HEK293 (cell line): ENCODE results near the gene MEOX2.

Source experiments
- CTCF ChIA-PET: fragments of 350-600 bp; formaldehyde crosslinking; extraction: SDS; loops from one replicate; lab custom pipeline; 2021; ENCODE audit warnings: antibody characterized with exemption; lab: Yijun Ruan, JAX
- POLR2A ChIA-PET: fragments of 300-600 bp; formaldehyde crosslinking; extraction: SDS; loops from one replicate; lab custom pipeline; 2020; ENCODE audit warnings: antibody characterized with exemption, inconsistent platforms; lab: Yijun Ruan, JAX
- H3K27ac ChIP-seq: fragments of 200-500 bp; sonication (Bioruptor generic); 2 replicates; pipeline ENCODE4 v1.5.1; 2014; ENCODE audit warnings: low read depth, low read length, control low read depth, inconsistent platforms; ENCODE audit errors: extremely low read depth
- H3K36me3 ChIP-seq, 2 experiments: fragments of 200-500 bp in 1 of 2; sonication (Bioruptor generic) in 1 of 2; 1 replicate in 1 of 2; 2 replicates in 1 of 2; pipeline ENCODE4 v1.5.1; 2014 to 2017; ENCODE audit warnings: inconsistent platforms in 2 of 2, low read length in 2 of 2; ENCODE audit not compliant: control insufficient read depth in 2 of 2, insufficient read depth in 1 of 2
- H3K4me1 ChIP-seq: fragments of 200-500 bp; sonication (Bioruptor generic); 2 replicates; pipeline ENCODE4 v1.5.1; 2014; ENCODE audit warnings: mild to moderate bottlenecking, low read length, inconsistent platforms; ENCODE audit not compliant: control insufficient read depth, insufficient read depth
- H3K4me3 ChIP-seq: 2 replicates; pipeline ENCODE4 v1.5.1; 2011; ENCODE audit warnings: low read depth, mild to moderate bottlenecking, control low read depth, low read length, moderate library complexity
- H3K9me3 ChIP-seq: fragments of 200-500 bp; sonication (Bioruptor generic); 2 replicates; pipeline ENCODE4 v1.5.1; 2014; ENCODE audit warnings: low read depth, low read length, inconsistent platforms; ENCODE audit not compliant: control insufficient read depth, insufficient read depth
- BCL6B ChIP-seq: fragments of 450-650 bp; formaldehyde crosslinking; IDR thresholded peaks from 2 replicates; pipeline ENCODE4 v1.5.1; 2017; ENCODE audit warnings: missing biosample characterization, missing genetic modification characterization
- GLI4 ChIP-seq: fragments of 450-650 bp; formaldehyde crosslinking; IDR thresholded peaks from 2 replicates; pipeline ENCODE4 v1.5.1; 2016; ENCODE audit warnings: missing biosample characterization, missing genetic modification characterization
- MYNN ChIP-seq: fragments of 450-650 bp; formaldehyde crosslinking; IDR thresholded peaks from 2 replicates; pipeline ENCODE4 v1.5.1; 2016; ENCODE audit warnings: missing biosample characterization, missing genetic modification characterization, borderline replicate concordance
- OVOL3 ChIP-seq: fragments of 450-650 bp; formaldehyde crosslinking; IDR thresholded peaks from 2 replicates; pipeline ENCODE4 v1.5.1; 2016; ENCODE audit warnings: missing biosample characterization, missing genetic modification characterization
- PRDM4 ChIP-seq: fragments of 450-650 bp; formaldehyde crosslinking; IDR thresholded peaks from 2 replicates; pipeline ENCODE4 v1.5.1; 2017; ENCODE audit warnings: missing biosample characterization, missing genetic modification characterization
- ZBTB10 ChIP-seq: fragments of 450-650 bp; formaldehyde crosslinking; IDR thresholded peaks from 2 replicates; pipeline ENCODE4 v1.5.1; 2016; ENCODE audit warnings: missing biosample characterization, missing genetic modification characterization
- ZBTB44 ChIP-seq: fragments of 450-650 bp; IDR thresholded peaks from 2 replicates; pipeline ENCODE4 v1.5.1; 2018; ENCODE audit warnings: missing biosample characterization, mild to moderate bottlenecking, missing genetic modification characterization
- ZFHX2 ChIP-seq: fragments of 450-650 bp; formaldehyde crosslinking; conservative IDR thresholded peaks from 2 replicates; pipeline ENCODE4 v1.5.1; 2016; ENCODE audit warnings: missing biosample characterization, missing genetic modification characterization
- ZFP37 ChIP-seq: fragments of 450-650 bp; formaldehyde crosslinking; IDR thresholded peaks from 2 replicates; pipeline ENCODE4 v1.5.1; 2016; ENCODE audit warnings: missing biosample characterization, missing genetic modification characterization
- ZNF132 ChIP-seq: fragments of 450-650 bp; formaldehyde crosslinking; IDR thresholded peaks from 2 replicates; pipeline ENCODE4 v1.5.1; 2017; ENCODE audit warnings: missing biosample characterization, missing genetic modification characterization, borderline replicate concordance
- ZNF138 ChIP-seq: fragments of 450-650 bp; formaldehyde crosslinking; IDR thresholded peaks from 2 replicates; pipeline ENCODE4 v1.5.1; 2016; ENCODE audit warnings: missing biosample characterization, missing genetic modification characterization, borderline replicate concordance
- ZNF140 ChIP-seq: fragments of 450-650 bp; formaldehyde crosslinking; IDR thresholded peaks from 2 replicates; pipeline ENCODE4 v1.5.1; 2016; ENCODE audit warnings: missing biosample characterization, missing genetic modification characterization
- ZNF19 ChIP-seq: fragments of 450-650 bp; formaldehyde crosslinking; IDR thresholded peaks from 2 replicates; pipeline ENCODE4; 2016; ENCODE audit warnings: missing biosample characterization, missing genetic modification characterization, low read depth
- ZNF214 ChIP-seq: fragments of 450-650 bp; formaldehyde crosslinking; IDR thresholded peaks from 2 replicates; pipeline ENCODE4 v1.5.1; 2017; ENCODE audit warnings: missing biosample characterization, mild to moderate bottlenecking, missing genetic modification characterization, borderline replicate concordance
- ZNF221 ChIP-seq: fragments of 450-650 bp; formaldehyde crosslinking; IDR thresholded peaks from 2 replicates; pipeline ENCODE4 v1.5.1; 2017; ENCODE audit warnings: missing biosample characterization, missing genetic modification characterization, borderline replicate concordance
- ZNF404 ChIP-seq: fragments of 450-650 bp; formaldehyde crosslinking; IDR thresholded peaks from 2 replicates; pipeline ENCODE4 v1.5.1; 2017; ENCODE audit warnings: missing biosample characterization, missing genetic modification characterization
- ZNF560 ChIP-seq: fragments of 450-650 bp; formaldehyde crosslinking; IDR thresholded peaks from 2 replicates; pipeline ENCODE4 v1.5.1; 2017; ENCODE audit warnings: missing biosample characterization, missing genetic modification characterization, borderline replicate concordance
- ZNF626 ChIP-seq: fragments of 450-650 bp; sonication (Bioruptor Pico); formaldehyde crosslinking; IDR thresholded peaks from 2 replicates; pipeline ENCODE4 v1.5.1; 2018; ENCODE audit warnings: missing biosample characterization, missing genetic modification characterization, inconsistent platforms
- ZNF654 ChIP-seq: fragments of 450-650 bp; formaldehyde crosslinking; IDR thresholded peaks from 2 replicates; pipeline ENCODE4 v1.5.1; 2016; ENCODE audit warnings: low read depth, missing biosample characterization, missing genetic modification characterization
- ZNF658 ChIP-seq: fragments of 450-650 bp; formaldehyde crosslinking; IDR thresholded peaks from 2 replicates; pipeline ENCODE4; 2016; ENCODE audit warnings: missing biosample characterization, missing genetic modification characterization
- ZNF791 ChIP-seq: fragments of 450-650 bp; formaldehyde crosslinking; IDR thresholded peaks from 2 replicates; pipeline ENCODE4 v1.5.1; 2016; ENCODE audit warnings: missing biosample characterization, missing genetic modification characterization
- ZNF792 ChIP-seq: fragments of 450-650 bp; formaldehyde crosslinking; IDR thresholded peaks from 2 replicates; pipeline ENCODE4 v1.5.1; 2016; ENCODE audit warnings: missing biosample characterization, missing genetic modification characterization
- ZSCAN18 ChIP-seq: fragments of 450-650 bp; formaldehyde crosslinking; IDR thresholded peaks from 2 replicates; pipeline ENCODE4 v1.5.1; 2016; ENCODE audit warnings: missing biosample characterization, missing genetic modification characterization
- ZXDB ChIP-seq: fragments of 450-650 bp; formaldehyde crosslinking; IDR thresholded peaks from 2 replicates; pipeline ENCODE4 v1.5.1; 2016; ENCODE audit warnings: missing biosample characterization, missing genetic modification characterization

The MEOX2 gene

GRCh38 chr7:15571301-15571878, 115.1 kb downstream of the MEOX2 start (continued):
- TF ChIP-seq ZBTB10 (tag by site-specific recombination), result no peak
- no peak for TF ChIP-seq ZNF19 (tag by site-specific recombination)
- TF ChIP-seq ZNF658, result no peak
- no peak for TF ChIP-seq ZNF221 (tag by site-specific recombination)
- TF ChIP-seq ZSCAN18, result no peak

- peaks cover 5% of the 10 kb centered on the region; the same call in 1 of the 2 replicates for H3K4me1 ChIP-seq
- H3K9me3 ChIP-seq, result no peaks in the 10 kb centered on the region
- H3K4me3 ChIP-seq, result no peak overlapping the region
- H3K36me3 ChIP-seq, result no peaks in the 10 kb centered on the region
- CTCF ChIA-PET, result no interaction called here
- no peak overlapping the region for H3K27ac ChIP-seq
- TF ChIP-seq ZNF560 (tag by site-specific recombination) (no peak), GLI4 (no peak), ZFHX2 (tag by site-specific recombination) (no peak), ZFP37 (tag by site-specific recombination) (no peak), ZNF654 (tag by site-specific recombination) (no peak), MYNN (no peak), ZNF132 (tag by site-specific recombination) (no peak), ZXDB (tag by site-specific recombination) (no peak), ZNF791 (no peak), OVOL3 (tag by site-specific recombination) (no peak)
- POLR2A ChIA-PET, result no interaction called here
Measured at GRCh38 chr7:15567652-15568051, 118.8 kb downstream of the MEOX2 start.

- Histone ChIP-seq H3K4me3 (no peak overlapping the region), H3K27ac (no peak overlapping the region), H3K4me1 (peaks cover 5% of the 10 kb centered on the region; the same call in 1 of the 2 replicates), H3K36me3 (no peaks in the 10 kb centered on the region), H3K9me3 (no peaks in the 10 kb centered on the region)
- ChIA-PET CTCF (interaction anchor here (0.6 kb wide), 1 partner anchor 531 kb away, joined by 4 read pairs; no protein-coding TSS in a partner anchor), POLR2A (no interaction called here)
- TF ChIP-seq ZBTB44, result no peak
- TF ChIP-seq BCL6B, result no peak
- TF ChIP-seq PRDM4 (tag by site-specific recombination), result no peak
- no peak for TF ChIP-seq ZNF214 (tag by site-specific recombination)
- TF ChIP-seq ZNF138 (tag by site-specific recombination), result no peak
- TF ChIP-seq ZNF626, result no peak
- TF ChIP-seq ZNF140 (tag by site-specific recombination), result no peak
- TF ChIP-seq ZNF404 (tag by site-specific recombination), result no peak
- no peak for TF ChIP-seq ZNF792 (tag by site-specific recombination)
Measured at GRCh38 chr7:15567036-15567435, 119.4 kb downstream of the MEOX2 start.
